ENCODE measurements around the gene CNN2.

GRCh38 chr19:1050989-1051788, 24.8 kb downstream of the CNN2 start:
- TF ChIP-seq POLR2A (IDR thresholded peaks at IDR 0.05) (no peak), CTCF (IDR thresholded peaks at IDR 0.05) (no peak), EP300 (IDR thresholded peaks at IDR 0.05) (no peak)
